ENCODE measurements around the gene OPCML.

OPCML gene

GRCh38 chr11:133040289-133040900, 491.9 kb downstream of the OPCML start:
- CTCF ChIA-PET, result interaction anchor here (1.0 kb wide), 1 partner anchor 10 kb away, joined by 3 read pairs; no protein-coding TSS in a partner anchor
- POLR2A ChIA-PET, result no interaction called here
- TF ChIP-seq, protein P1, sequence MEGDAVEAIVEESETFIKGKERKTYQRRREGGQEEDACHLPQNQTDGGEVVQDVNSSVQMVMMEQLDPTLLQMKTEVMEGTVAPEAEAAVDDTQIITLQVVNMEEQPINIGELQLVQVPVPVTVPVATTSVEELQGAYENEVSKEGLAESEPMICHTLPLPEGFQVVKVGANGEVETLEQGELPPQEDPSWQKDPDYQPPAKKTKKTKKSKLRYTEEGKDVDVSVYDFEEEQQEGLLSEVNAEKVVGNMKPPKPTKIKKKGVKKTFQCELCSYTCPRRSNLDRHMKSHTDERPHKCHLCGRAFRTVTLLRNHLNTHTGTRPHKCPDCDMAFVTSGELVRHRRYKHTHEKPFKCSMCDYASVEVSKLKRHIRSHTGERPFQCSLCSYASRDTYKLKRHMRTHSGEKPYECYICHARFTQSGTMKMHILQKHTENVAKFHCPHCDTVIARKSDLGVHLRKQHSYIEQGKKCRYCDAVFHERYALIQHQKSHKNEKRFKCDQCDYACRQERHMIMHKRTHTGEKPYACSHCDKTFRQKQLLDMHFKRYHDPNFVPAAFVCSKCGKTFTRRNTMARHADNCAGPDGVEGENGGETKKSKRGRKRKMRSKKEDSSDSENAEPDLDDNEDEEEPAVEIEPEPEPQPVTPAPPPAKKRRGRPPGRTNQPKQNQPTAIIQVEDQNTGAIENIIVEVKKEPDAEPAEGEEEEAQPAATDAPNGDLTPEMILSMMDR (IDR thresholded peaks at IDR 0.05; ENCODE audit: control extremely low read depth, extremely low read depth, low read depth, missing control alignments), result no peak
- DNase-seq (ENCODE audit: extremely low spot score), result no peak

DNA sequence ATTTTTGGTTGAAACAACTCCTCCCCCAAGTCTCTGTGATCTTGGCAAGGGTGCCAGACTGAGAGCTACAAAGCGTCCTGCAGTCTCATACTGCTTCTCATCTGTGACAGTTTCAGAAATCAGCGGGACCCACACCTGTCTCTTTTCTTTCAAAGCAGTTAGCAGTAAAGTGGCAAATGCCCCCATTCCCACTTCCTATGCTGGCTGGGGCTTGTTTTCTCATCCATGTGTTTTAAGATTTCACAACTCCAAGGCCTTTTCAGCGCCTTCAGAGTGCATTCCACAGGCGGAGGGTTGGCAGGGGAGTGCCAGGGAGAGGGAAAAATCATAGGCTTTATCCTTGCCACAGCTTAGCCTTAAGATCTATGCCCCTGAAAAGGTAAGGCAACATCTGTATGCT, 493.5 kb downstream of the OPCML start:
- no peak for DNase-seq (ENCODE audit: extremely low spot score)
- ChIA-PET CTCF (no interaction called here), POLR2A (no interaction called here)
- TF ChIP-seq, protein P1 (IDR thresholded peaks at IDR 0.05; ENCODE audit: control extremely low read depth, extremely low read depth, low read depth, missing control alignments), result no peak

GRCh38 chr11:133034929-133035328, 497.4 kb downstream of the OPCML start:
- DNase-seq (ENCODE audit: extremely low spot score), result no peak
- ChIA-PET CTCF (interaction anchor here (1.2 kb wide), 1 partner anchor 10 kb away, joined by 4 read pairs; no protein-coding TSS in a partner anchor), POLR2A (no interaction called here)

DNA sequence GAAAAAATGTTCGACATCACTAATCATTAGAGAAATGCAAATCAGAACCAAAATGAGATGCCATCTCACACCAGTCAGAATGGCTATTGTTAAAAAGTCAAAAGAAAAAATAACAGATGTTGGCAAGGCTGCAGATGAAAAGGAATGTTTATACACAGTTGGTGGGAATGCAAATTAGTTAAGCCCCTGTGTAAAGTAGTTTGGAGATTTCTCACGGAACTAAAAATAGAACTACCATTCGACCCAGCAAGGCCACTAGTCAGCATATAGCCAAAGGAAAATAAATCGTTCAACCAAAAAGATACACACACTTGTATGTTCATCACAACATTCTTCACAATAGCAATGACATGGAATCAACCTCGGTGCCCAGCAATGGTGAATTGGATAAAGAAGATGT, 503.2 kb downstream of the OPCML start:
- DNase-seq (ENCODE audit: extremely low spot score), result no peak
- ChIA-PET CTCF (no interaction called here), POLR2A (no interaction called here)
- TF ChIP-seq, protein P1 (IDR thresholded peaks at IDR 0.05; ENCODE audit: control extremely low read depth, extremely low read depth, low read depth, missing control alignments), result no peak

More at GRCh38 chr11:133034929-133035328, 497.4 kb downstream of the OPCML start:
- TF ChIP-seq, protein P1 (IDR thresholded peaks at IDR 0.05; ENCODE audit: control extremely low read depth, extremely low read depth, low read depth, missing control alignments), result no peak

DNA sequence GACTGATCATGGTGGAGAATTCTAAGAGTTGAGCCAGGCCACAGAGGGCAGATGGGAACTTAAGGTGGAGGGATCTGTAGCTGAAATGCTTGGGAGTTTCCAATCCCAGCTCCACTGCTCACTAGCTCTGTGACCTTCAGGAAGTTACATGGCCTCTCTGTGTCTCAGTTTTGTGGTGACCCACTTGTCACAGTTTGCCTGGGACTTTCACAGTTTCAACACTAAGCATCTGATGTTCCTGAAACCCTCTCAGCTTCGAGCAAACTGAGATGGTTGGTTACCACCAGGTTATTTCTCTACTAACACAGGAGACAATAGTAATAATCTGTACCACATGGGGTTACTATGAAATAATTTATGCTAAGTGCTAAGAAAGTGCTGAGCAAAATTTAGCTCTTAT, 505.3 kb downstream of the OPCML start:
- DNase-seq (ENCODE audit: extremely low spot score), result no peak
- TF ChIP-seq, protein P1 (IDR thresholded peaks at IDR 0.05; ENCODE audit: control extremely low read depth, extremely low read depth, low read depth, missing control alignments), result no peak
- ChIA-PET CTCF (no interaction called here), POLR2A (no interaction called here)

DNA sequence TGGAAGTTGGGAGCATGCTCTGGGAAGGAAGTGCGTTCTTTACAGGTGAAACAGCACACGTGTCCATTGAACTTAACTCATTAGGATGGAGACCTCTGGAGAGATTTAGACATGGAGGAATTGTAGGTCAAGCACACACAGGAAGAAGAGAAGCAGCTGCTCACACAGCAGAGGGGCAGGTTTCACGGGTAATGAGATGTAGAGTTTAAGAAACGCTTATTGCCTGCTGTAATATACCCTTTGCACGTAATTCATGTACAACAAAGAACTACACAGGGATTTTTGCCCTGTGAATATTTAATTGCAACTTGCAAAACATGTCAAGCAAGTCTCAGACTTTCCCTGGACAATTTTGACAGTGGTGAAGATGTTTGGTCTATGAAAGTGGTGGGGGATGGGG, 508.0 kb downstream of the OPCML start:
- POLR2A ChIA-PET, result no interaction called here
- DNase-seq (ENCODE audit: extremely low spot score), result no peak
- TF ChIP-seq, protein P1 (IDR thresholded peaks at IDR 0.05; ENCODE audit: control extremely low read depth, extremely low read depth, low read depth, missing control alignments), result no peak
- CTCF ChIA-PET, result no interaction called here
